ENCODE data around the gene NRSN1. TPM values are rescaled to one million over a fixed set of nuclear protein-coding genes. Genes with fewer than 3 reads are reported as not detected.

Gene NRSN1
- total RNA-seq, 4 donors from 2014 or later: not detected

GRCh38 chr6:24105191-24105590 lies 20.8 kb upstream of the NRSN1 start:
- no peaks in the 10 kb centered on the region for H3K9me3 ChIP-seq
- TF ChIP-seq POLR2A (IDR thresholded peaks at IDR 0.05): no peak
- TF ChIP-seq, protein P1, sequence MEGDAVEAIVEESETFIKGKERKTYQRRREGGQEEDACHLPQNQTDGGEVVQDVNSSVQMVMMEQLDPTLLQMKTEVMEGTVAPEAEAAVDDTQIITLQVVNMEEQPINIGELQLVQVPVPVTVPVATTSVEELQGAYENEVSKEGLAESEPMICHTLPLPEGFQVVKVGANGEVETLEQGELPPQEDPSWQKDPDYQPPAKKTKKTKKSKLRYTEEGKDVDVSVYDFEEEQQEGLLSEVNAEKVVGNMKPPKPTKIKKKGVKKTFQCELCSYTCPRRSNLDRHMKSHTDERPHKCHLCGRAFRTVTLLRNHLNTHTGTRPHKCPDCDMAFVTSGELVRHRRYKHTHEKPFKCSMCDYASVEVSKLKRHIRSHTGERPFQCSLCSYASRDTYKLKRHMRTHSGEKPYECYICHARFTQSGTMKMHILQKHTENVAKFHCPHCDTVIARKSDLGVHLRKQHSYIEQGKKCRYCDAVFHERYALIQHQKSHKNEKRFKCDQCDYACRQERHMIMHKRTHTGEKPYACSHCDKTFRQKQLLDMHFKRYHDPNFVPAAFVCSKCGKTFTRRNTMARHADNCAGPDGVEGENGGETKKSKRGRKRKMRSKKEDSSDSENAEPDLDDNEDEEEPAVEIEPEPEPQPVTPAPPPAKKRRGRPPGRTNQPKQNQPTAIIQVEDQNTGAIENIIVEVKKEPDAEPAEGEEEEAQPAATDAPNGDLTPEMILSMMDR (IDR thresholded peaks at IDR 0.05): no peak
- no peaks in the 10 kb centered on the region for H3K36me3 ChIP-seq
- 45 to 66% methylated on average over 2 of the region's 2 CpGs for WGBS, 2 donors
- intact Hi-C loops (cut with DNase I): no loop called here
- H3K27ac ChIP-seq: no peak overlapping the region
- no peaks in the 10 kb centered on the region for H3K4me1 ChIP-seq
- no peak overlapping the region for H3K4me3 ChIP-seq
- no peaks in the 10 kb centered on the region for H3K27me3 ChIP-seq
- no peak for DNase-seq

DNA sequence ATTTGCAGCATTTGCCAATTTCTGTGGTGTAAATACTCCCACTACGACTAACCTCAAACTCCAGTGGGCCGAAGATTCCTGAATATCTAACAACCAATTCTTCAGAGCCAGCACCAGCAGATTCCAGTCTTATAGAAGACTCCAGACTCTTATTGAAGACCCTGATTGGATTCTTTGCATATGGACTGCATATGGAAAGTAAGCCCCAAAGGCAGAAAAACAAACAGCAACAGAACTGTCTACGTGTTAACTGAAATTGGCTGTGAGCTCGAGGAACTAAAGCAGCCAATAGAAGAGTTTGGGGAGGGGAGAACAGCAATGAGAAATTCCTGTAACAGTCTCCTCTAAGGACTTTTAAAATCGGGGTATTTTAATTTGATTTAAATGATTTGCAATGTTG lies 19.7 kb upstream of the NRSN1 start:
- TF ChIP-seq, protein P1 (IDR thresholded peaks at IDR 0.05): no peak
- no peak for TF ChIP-seq POLR2A (IDR thresholded peaks at IDR 0.05)
- H3K9me3 ChIP-seq: no peaks in the 10 kb centered on the region
- intact Hi-C loops (cut with DNase I): no loop called here
- H3K27ac ChIP-seq: no peak overlapping the region
- no peaks in the 10 kb centered on the region for H3K4me1 ChIP-seq
- no peak overlapping the region for H3K4me3 ChIP-seq
- no peaks in the 10 kb centered on the region for H3K36me3 ChIP-seq
- WGBS, 2 donors: 46 to 54% methylated on average over 5 of the region's 5 CpGs
- no peak for DNase-seq
- no peaks in the 10 kb centered on the region for H3K27me3 ChIP-seq

- no peaks in the 10 kb centered on the region for H3K36me3 ChIP-seq
- intact Hi-C loops (cut with DNase I): no loop called here
- H3K4me3 ChIP-seq: no peak overlapping the region
- TF ChIP-seq, protein P1 (IDR thresholded peaks at IDR 0.05): no peak
- TF ChIP-seq POLR2A (IDR thresholded peaks at IDR 0.05): no peak
- H3K9me3 ChIP-seq: no peaks in the 10 kb centered on the region
- H3K27ac ChIP-seq: no peak overlapping the region
- DNase-seq: no peak
- no peaks in the 10 kb centered on the region for H3K4me1 ChIP-seq
- 60 to 85% methylated on average over 1 of the region's 1 CpG for WGBS, 2 donors
- no peaks in the 10 kb centered on the region for H3K27me3 ChIP-seq
Measured at GRCh38 chr6:24107294-24107693, 18.7 kb upstream of the NRSN1 start.

DNA sequence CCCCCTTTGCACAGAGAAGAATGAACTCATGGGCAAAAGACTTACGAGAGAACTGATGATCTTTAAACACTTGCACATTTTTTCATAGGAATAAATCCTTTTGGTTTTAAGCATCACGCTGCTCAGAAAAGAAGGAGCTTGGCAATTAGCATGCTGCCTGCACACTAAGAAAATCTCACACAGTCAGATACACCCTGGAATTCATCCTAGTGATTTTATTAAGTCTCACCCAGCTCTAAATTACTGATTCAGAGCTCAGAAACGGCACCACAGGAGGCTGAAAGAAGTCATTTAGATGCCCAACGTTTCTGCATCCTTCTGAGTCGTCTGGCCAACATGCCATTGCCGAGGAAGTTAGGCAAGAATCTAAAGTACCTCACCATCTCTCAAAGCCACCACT lies 18.0 kb upstream of the NRSN1 start:
- no peaks in the 10 kb centered on the region for H3K27me3 ChIP-seq
- 60 to 69% methylated on average over 6 of the region's 6 CpGs for WGBS, 2 donors
- no peaks in the 10 kb centered on the region for H3K36me3 ChIP-seq
- no peak for TF ChIP-seq POLR2A (IDR thresholded peaks at IDR 0.05)
- TF ChIP-seq, protein P1 (IDR thresholded peaks at IDR 0.05): no peak
- H3K27ac ChIP-seq: no peak overlapping the region
- no peak for DNase-seq
- intact Hi-C loops (cut with DNase I): no loop called here
- no peak overlapping the region for H3K4me3 ChIP-seq
- no peaks in the 10 kb centered on the region for H3K4me1 ChIP-seq
- H3K9me3 ChIP-seq: no peaks in the 10 kb centered on the region

- no peaks in the 10 kb centered on the region for H3K4me1 ChIP-seq
- WGBS, 2 donors: 0% methylated on average over 1 of the region's 1 CpG
- no peak overlapping the region for H3K4me3 ChIP-seq
- intact Hi-C loops (cut with DNase I): no loop called here
- TF ChIP-seq, protein P1 (IDR thresholded peaks at IDR 0.05): no peak
- no peak for TF ChIP-seq POLR2A (IDR thresholded peaks at IDR 0.05)
- no peaks in the 10 kb centered on the region for H3K9me3 ChIP-seq
- H3K27me3 ChIP-seq: no peaks in the 10 kb centered on the region
- H3K27ac ChIP-seq: no peak overlapping the region
- DNase-seq: no peak
- no peaks in the 10 kb centered on the region for H3K36me3 ChIP-seq
Measured at GRCh38 chr6:24110417-24110816, 15.6 kb upstream of the NRSN1 start.

All from esophagus squamous epithelium (tissue), 5 donors.